HG02678 (cell line): Measurements from ENCODE around the gene KCNAB2.

Source experiments
- ATAC-seq: cut with Tn5 transposase; IDR thresholded peaks from one replicate; pipeline ENCODE4 v1.9.1; 2021; ENCODE audit warnings: mild to moderate bottlenecking, moderate library complexity; ENCODE audit not compliant: unreplicated experiment

The KCNAB2 gene

DNA sequence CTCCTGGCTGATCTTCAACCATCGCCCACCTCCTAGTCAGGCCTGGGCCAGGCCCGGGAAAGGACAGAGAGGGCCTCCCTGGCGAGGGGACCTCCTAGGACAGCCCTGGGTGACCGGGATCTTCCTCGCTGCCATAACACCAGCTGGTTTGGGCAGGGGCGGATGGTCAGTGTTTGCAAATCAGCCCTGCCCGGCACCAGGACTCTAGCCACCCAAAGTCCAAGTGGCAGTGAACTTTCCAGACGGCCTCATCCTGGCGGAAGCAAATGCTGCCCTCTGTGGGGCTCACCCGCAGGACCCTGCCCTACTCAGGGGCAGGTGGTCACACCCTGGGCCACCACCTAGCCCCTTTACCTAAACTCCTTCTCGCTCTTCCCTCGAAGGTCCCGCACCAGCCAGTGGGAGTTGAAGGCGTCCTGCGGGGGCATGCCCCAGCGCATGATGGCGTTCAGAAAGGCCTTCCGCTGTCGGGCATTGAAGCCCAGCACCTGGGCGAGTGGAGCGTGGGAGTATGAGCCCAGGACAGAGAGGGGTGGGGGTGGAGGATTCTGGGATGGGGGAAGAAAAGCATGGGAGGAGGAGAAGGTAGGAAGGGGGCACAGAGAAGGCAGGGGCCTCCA is 79.2 kb downstream of the KCNAB2 start:
- no peak for ATAC-seq

DNA sequence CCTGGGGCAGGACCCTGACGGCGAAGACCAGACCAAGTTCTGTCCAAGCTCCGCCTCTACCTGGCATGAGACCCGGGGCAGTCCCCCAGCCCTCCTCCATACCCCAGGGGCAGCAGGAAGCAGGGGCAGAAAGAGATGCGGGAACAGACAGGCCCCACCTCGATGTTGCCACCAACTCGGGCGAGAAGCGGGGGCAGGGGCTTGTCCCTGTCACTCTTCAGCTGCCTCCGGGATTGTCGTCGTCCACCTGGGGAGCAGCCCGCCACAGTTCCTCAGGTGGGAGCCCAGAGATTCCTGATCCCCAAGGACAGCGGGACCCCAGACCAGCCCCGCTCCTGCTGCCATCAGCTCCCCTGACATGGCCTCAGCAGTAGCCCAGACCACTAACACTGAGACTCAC is 79.7 kb downstream of the KCNAB2 start:
- no peak for ATAC-seq

DNA sequence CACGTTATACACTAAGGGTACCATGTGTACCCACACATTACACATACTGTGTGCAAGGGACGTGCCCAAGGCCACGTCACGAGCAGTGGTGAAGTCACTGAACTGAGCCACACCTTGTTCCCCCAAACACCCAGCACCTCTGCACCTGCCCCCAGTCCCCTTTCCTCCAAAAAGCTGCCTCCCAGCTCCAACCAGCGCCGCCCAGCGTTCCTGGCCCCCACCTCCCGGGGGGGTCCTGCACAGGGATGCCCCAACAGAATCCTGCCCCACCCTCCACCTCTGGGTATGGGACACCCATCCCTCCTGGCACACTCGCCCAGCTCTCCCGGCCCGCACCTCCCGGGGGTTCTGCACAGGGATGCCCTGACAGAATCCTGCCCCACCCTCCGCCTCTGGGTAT is 80.3 kb downstream of the KCNAB2 start:
- ATAC-seq, result no peak

DNA sequence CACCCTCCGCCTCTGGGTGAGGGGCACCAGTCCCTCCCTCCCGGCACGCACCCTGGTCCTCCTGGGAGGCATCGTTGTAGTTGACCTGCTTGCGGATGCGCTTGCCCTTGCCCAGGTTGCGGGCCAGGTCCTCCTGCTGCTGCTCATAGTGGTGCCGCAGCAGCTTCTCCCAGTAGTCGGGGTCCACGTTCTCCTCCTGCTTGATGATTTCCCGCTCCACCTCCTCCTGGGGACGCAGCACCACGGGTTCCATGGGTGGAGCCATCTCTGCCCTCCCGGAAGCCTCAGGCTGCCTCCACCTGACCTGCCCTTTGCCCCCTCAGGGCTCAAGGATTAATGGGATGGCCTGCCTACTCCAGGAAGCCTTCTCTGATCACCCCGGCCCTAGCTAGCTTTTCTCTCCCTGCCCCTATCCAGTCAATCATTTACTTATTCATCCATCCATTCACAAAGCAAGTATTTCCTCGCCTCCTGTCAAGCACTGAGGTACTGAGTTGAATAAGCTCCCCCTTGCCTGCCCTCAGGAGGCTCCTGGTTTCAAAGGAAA is 80.9 kb downstream of the KCNAB2 start:
- no peak for ATAC-seq

DNA sequence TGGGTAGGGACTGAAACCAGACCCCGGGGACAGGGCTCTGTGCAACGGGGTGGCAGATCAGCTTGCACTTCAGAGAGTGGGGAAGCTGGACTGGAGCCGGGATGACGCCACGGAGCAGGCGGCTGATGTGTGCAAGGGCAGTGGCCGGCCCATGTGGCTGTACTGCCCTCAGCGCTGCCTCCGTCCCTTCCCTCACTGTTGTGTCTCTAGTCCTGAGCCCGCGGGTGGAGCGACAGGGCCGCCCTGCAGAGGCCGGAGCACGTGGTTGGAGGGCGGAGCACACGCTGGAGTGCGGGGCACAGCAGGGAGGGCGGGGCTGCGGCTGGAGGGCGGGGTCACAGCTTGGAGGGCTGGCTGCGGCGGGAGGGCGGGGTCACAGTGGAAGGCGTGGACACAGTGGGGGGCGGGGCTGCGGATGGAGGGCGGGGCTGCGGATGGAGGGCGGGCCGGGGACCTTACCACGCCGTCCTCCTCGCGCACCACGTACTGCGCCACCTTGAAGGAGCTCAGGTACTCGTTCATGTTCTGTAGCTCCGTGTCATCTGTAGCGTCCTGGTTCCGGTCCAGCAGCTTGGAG is 82.0 kb downstream of the KCNAB2 start:
- no peak for ATAC-seq

DNA sequence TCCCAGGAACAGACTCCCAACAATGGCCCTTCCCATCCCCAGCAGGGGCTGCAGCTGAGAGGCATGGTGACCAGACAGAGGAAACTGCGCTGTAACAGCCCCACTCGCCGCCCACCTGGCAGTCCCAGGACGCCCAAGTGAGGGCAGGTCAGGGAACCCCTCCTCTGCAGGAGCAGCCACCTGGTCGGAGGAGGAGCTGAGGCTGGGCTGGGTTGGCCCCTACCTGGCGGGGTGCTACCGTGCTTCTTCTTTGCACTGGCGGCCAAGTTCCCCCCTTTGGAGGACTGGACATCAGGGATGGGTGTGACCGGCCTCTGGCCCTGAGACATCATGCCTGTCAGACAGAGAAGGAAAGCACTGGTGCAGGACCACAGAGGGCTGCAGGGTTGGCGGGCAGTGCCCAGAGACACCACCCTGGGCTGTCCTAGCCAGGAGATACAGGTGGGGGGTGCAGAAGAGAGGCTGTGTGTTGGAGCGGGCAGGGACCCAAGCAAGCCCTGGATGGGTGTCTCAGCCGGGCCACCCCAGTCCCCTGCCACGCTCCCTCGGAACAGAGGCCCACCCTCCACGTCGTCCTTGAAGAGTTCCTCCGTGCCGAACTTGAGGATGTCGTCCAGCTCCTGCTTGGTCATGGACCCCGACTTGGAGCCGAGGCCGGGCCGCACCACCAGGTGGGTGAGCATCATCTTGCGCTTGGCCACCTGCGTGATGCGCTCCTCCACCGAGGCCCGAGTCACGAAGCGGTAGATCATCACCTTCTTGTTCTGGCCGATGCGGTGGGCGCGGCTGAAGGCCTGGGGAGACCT is 82.8 kb downstream of the KCNAB2 start:
- no peak for ATAC-seq

DNA sequence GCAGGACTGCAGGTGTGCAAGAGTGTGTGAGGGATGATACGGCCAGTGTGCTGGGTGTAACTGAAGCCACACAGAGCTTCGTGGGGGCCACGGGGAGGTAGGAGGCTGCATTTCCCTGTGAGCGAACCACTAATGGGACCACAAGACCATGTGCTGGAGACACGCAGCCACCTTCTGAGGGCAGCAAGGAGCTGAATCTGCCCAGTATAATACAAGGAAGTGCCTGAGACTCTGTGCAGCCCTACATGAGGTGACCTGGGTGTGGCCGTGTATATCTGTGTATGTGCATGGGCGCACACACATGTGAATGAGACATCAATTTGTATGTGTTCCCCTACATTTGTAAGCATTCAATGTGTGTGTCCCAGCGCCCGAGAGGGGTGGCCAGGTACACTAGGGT is 83.6 kb downstream of the KCNAB2 start:
- no peak for ATAC-seq

DNA sequence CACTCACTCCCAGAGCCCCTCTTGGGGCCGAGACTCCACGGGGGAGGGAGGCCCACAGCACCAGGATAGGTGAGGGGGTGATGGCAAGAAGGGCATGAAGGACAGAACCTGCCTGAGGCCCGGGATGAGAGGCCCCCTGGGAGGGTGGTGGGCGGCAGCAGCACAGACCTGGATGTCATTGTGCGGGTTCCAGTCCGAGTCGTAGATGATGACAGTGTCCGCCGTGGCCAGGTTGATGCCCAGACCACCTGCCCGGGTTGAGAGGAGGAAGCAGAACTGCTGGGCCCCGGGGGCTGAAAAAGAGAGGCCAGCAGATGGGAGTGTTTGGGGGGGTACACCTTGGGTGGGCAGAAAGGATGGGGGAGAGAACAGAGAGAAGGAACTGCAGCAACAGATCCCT is 84.3 kb downstream of the KCNAB2 start:
- ATAC-seq, result no peak

DNA sequence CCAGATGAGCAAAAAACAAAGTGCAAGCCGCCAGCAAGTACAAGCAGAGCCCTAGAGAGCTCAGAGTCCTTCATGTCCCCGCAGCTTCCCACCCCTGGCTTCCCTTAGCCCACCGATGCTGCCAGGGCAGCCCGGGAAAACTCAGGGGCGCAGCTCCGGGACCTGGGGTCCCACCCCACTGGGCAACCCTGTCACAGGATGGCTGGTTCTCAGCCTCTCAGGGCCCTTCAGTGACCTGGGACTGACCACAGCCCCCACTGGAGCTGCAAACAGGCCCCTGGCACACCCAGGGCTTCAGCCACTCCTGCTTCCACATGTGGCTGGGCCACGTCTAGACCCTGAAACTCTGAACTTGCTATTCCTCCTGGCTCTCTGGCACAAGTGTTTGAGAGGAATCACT is 84.9 kb downstream of the KCNAB2 start:
- ATAC-seq, result no peak

DNA sequence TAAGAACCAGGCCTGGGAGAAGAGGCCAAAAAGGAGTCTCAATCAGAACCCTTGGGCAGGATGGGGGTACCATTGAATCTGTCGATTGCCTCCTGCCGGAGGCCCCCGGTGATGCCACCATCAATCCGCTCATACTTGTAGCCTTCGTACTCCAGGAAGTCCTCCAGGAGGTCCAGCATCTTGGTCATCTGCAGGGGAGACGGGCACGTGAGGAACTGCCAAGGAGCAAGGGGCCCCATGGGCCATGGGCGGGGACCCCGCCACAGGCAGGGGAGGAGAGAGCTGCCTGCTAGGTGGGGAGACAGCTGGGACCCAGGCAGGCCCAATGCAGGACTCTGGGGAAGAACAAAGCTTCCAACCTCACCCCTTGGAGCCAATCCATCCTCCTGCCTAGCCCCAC is 85.9 kb downstream of the KCNAB2 start:
- ATAC-seq, result no peak

DNA sequence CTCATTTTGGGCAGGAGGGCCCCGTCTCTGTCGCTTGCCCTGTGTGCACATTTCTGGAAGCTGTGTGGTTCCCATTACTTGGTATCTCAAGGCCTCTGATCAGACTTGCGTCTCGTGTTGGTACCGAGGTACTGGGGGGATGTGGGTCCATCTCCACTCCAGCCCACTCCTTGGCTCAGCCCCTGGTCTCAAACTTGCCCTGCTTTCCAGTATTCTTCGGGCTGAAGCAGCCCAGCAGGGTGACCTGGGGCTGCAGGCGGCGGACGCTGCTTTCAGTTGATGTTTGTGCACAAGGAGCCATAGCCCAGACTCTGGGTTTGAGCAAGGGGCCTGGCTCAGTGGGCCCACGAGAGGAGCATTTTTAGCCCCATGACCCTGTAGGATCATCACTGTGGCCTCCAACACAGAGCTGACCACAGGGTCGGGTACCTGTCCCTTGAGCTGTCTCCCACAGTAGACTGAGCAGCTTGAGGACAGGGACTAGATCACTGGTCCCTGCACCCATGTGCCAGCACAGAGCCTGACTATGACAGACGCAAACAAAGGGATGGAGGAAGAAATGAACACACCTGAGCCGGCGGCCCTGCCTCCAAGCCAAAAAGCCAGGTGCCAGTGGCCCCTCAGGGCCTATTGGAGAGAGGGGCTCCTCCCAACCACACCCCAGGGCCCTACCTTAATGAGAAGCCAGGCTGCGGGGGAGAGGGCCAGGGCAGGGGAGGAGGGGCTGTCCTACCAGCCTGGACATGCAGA is 87.6 kb downstream of the KCNAB2 start:
- no peak for ATAC-seq

DNA sequence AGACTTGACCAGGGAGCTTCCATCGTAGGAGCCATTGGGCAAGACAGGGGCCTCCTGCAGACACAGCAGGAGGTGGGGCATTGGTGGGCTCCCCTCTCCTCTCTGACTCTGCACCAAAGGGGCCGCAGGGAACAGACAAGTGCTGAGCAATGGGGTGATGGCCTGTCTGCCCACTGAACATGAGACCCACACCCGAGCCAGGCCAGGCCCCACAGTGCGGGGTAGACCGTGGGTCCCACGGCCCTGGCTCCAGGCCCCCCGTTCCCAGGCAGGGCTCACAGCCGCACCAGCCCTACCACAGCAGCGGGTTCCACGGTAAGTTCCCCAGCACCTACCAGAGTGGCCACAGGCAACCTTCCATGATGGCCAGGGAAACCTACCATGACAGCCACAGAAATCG is 88.5 kb downstream of the KCNAB2 start:
- no peak for ATAC-seq

DNA sequence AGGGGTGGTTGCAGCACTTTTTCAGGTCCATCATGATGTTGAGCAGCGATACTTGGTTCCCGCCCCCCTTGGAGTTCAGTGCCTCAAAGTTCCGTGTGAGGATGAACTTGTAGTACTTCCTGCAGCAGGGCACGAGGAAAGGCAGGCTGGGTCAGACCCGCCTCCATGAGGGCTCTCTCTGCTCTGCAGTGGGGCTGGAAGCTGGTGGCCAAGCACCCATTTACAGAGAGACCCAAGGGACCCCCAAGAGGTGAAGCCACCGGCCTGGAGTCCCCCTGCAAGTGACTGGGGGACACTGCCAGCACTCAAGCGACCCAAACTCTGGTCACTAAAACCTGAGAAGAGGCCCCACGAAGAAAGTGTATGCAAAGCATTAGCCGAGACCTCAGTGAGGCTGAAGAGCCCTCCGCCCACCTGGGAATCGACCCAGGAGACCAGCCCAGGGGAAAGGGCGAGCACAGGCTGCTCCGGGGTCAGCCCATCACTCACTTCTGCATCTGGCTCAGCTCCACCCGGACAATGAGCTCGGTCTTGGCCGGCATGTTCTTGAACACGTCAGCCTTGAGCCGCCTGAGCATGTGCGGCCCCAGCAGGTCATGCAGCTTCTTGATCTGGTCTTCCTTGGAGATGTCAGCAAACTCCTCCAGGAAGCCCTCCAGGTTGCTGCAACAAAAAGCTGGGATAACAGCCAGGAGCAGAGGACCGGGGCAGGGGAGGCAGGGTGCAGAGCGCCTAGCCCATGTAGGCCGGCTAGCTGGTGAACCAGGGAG is 89.2 kb downstream of the KCNAB2 start:
- ATAC-seq, result no peak

DNA sequence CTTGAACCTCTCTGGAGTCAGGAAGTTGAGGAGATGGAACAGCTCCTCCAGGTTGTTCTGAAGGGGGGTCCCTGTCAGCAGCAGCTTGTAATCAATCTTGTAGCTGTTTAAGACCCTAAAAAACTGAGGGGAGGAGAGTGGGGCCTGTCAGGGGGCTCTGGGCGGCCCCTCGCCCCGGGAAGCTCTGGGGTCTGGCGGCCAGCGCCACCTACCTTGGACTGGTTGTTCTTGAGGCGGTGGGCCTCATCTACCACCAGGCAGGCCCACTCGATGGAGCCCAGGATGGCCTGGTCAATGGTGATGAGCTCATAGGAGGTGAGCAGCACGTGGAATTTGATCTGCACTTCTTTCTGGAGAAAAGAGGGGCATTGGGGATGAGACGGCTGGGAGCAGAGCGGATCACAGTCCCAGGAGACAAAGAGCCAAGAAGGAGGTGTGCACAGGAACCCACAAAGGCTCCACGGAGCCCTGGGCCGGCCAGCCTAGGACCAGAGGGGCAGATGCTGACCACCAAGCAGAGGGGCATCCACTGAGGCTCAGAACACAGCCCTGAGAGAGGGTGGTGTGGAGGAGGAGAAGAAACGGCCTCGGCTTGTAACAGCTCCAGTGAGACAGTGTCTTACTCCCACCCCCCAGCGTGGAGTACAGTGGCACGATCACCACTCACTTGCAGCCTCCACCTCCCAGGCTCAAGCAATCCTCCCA is 91.0 kb downstream of the KCNAB2 start:
- no peak for ATAC-seq

DNA sequence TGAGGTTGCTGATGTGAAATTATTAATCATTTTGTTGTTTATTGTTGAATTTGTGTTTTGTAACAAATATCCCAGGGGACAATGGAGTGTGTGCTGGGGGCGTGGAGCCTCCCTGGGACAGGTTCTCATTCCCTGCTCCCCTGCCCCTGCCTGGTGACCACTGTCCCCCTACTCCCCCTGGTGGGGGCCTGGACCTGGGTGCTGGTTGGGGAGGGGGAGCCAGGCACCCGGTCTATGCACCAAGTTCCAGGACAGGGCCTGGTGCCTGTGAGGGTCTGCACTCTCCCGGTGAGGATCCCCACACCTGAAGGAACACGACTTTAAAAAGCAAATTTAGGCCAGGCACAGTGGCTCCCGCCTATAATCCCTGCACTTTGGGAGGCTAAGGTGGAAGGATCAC is 92.1 kb downstream of the KCNAB2 start:
- no peak for ATAC-seq

DNA sequence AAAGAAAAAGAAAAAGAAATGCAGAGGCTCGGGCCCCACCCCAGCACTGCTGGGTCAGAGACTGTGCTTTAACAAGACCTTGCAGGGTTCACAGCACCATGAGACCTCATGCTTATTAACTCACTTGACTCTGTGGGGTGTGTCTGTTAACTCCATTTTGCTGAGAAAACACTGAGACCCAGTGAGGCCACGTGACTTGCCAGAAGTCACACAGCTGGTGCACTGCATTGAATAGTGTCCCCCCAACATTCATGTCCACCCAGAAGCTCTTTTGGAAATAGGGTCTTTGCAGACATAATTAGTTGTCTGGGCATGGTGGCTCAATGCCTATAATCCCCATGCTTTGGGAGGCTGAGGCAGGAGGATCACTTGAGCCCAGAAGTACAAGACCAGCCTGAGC is 94.7 kb downstream of the KCNAB2 start:
- ATAC-seq, result no peak

DNA sequence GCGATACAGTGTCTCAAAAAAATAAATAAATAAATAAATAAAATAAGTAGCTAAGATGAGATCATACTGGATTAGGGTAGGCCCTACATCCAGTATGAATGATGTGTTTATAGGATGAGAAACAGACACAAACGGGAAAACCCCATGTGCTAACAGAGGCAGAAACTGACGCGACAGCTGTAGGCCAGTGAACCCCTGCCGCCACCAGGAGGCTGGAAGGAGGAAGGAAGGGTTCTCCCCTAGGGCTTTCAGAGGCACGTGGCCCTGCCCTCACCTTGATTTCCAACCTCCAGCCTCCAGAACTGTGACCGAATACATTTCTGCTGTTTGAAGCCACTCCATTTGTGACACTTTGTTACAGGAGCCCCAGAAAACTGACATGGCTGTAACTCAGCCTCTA is 95.9 kb downstream of the KCNAB2 start:
- no peak for ATAC-seq

DNA sequence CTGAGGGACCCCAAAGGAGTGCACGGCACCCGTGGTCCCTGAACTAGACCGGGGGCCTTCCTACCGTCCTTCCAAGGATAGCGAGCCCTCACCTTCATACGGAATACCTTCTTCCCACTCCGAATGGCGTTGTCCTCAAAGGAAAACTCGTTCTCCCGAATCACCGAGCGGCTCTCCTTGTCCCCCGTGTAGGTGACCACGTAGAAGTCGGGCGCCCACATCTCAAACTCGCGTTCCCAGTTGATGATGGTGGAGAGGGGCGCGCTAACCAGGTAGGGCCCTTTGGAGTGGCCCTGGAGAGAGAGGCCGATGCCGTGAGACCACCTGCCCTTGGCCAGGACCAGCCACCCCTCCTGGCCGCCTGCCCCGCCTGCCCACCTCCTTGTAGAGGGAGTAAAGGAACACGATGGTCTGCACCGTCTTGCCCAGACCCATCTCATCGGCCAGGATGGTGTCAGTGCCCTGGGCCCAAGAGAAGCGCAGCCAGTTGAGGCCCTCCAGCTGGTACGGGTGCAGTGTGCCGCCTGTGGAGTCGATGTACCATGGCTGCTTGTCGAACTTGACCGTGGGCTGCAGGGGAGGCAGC is 96.4 kb downstream of the KCNAB2 start:
- ATAC-seq, result no peak

DNA sequence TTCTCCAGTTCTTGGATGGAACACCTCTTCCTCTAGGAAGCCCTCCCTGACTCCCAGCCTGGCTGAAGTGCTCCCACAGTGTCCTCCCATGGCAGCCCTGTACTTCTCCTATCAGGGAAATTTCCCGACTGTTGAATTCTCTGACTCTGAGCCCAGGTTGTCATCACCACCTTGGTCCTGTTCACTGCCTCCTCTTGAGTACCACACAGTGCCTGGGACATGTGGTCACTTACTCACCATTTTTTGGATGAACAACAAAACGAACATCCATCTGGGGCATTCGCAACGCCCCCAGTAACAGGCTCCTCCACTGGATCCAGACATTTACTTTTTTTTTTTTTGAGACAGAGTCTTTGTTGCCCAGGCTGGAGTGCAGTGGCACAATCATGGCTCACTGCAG is 97.0 kb downstream of the KCNAB2 start:
- no peak for ATAC-seq

DNA sequence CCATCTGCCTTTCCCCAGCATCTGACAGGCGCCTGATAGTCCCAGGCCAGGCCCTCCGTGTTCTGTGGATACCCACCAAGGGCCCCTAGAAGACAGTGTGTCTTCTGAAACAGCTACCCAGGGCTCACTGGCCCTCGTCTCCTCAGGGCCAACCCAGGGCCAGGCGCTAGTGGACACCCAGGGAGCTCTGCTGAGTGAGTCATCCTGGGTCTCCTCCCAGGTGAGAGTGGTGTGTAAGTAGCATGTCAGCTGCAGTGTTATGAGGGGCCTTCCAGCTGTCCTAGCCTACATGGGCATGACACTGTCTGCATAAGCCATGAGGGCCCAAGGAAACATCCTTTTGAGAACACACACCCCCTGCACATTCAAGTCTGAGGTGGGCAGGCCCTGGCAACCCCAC is 97.7 kb downstream of the KCNAB2 start:
- ATAC-seq, result no peak
